ENCODE results near the gene SCN7A.
A peak's percentile ranks its signal among the peaks of the same experiment; 100 is the strongest.
"Not testable (repeated sequence)": the region's sequence is repeated elsewhere in the genome, so short reads cannot be mapped to it uniquely, and the experiment has no call there.

The SCN7A gene

GRCh38 chr2:166454006-166454595 is 39.9 kb downstream of the SCN7A start:
- no peak for DNase-seq (ENCODE audit: low spot score)

- DNase-seq (ENCODE audit: low spot score), result peak; percentile 72
Measured at GRCh38 chr2:166451468-166451867, 42.6 kb downstream of the SCN7A start.

- no peak for DNase-seq (ENCODE audit: low spot score)
Measured at GRCh38 chr2:166449439-166449838, 44.6 kb downstream of the SCN7A start.

GRCh38 chr2:166448106-166448505 is 45.9 kb downstream of the SCN7A start:
- DNase-seq (ENCODE audit: low spot score), result no peak

- no peak for DNase-seq (ENCODE audit: low spot score)
Measured at GRCh38 chr2:166444306-166444705, 49.7 kb downstream of the SCN7A start.

- DNase-seq (ENCODE audit: low spot score), result no peak
Measured at GRCh38 chr2:166440313-166440712, 53.7 kb downstream of the SCN7A start.

GRCh38 chr2:166439078-166439477 is 55.0 kb downstream of the SCN7A start:
- DNase-seq (ENCODE audit: low spot score), result no peak

GRCh38 chr2:166436976-166437375 is 57.1 kb downstream of the SCN7A start:
- no peak for DNase-seq (ENCODE audit: low spot score)

- DNase-seq (ENCODE audit: low spot score), result no peak
Measured at GRCh38 chr2:166436189-166436588, 57.9 kb downstream of the SCN7A start.

GRCh38 chr2:166434491-166434890 is 59.6 kb downstream of the SCN7A start:
- DNase-seq (ENCODE audit: low spot score), result no peak

GRCh38 chr2:166433457-166433856 is 60.6 kb downstream of the SCN7A start:
- DNase-seq (ENCODE audit: low spot score), result no peak

- DNase-seq (ENCODE audit: low spot score), result no peak
Measured at GRCh38 chr2:166432331-166432730, 61.7 kb downstream of the SCN7A start.

GRCh38 chr2:166424841-166425240 is 69.2 kb downstream of the SCN7A start:
- no peak for DNase-seq (ENCODE audit: low spot score)

- peak; percentile 50 for DNase-seq (ENCODE audit: low spot score)
Measured at GRCh38 chr2:166419616-166419934, 74.5 kb downstream of the SCN7A start.

GRCh38 chr2:166418853-166419615 is 75.0 kb downstream of the SCN7A start:
- DNase-seq (ENCODE audit: low spot score), result no peak

GRCh38 chr2:166417669-166418068 is 76.4 kb downstream of the SCN7A start:
- DNase-seq (ENCODE audit: low spot score), result peak; percentile 48

GRCh38 chr2:166413255-166413654 is 80.8 kb downstream of the SCN7A start:
- DNase-seq (ENCODE audit: low spot score), result peak; percentile 2

- no peak for DNase-seq (ENCODE audit: low spot score)
Measured at GRCh38 chr2:166411473-166412230, 82.4 kb downstream of the SCN7A start.

GRCh38 chr2:166410828-166411472 is 83.1 kb downstream of the SCN7A start:
- peak; percentile 84 for DNase-seq (ENCODE audit: low spot score)

- not testable (repeated sequence) for DNase-seq (ENCODE audit: low spot score)
Measured at GRCh38 chr2:166407746-166408145, 86.3 kb downstream of the SCN7A start.

GRCh38 chr2:166406374-166406773 is 87.7 kb downstream of the SCN7A start:
- DNase-seq (ENCODE audit: low spot score), result no peak

GRCh38 chr2:166405569-166405926 is 88.5 kb downstream of the SCN7A start:
- no peak for DNase-seq (ENCODE audit: low spot score)

Data from kidney tubule cell (primary cell).